ENCODE results near the gene IRF2. TPM values are rescaled to one million over a fixed set of nuclear protein-coding genes. Genes with fewer than 3 reads are reported as not detected.
A peak's percentile ranks its signal among the peaks of the same experiment; 100 is the strongest.

The IRF2 gene
- total RNA-seq, 1 donor, result 24.5 TPM

- DNase-seq (ENCODE audit: low read depth in 2 of 3, low spot score in 2 of 3), result peak in 1 of 3 donors; percentile 56
These were observed 729 bp upstream of the IRF2 start for GRCh38 chr4:184475096-184475461.

- DNase-seq (ENCODE audit: low read depth in 2 of 3, low spot score in 2 of 3), result peak in 2 of 3 donors; percentile 21 to 47
These were observed 669 bp downstream of the IRF2 start for GRCh38 chr4:184473499-184474262.

GRCh38 chr4:184472614-184473498, 1.5 kb downstream of the IRF2 start:
- DNase-seq (ENCODE audit: low read depth in 2 of 3, low spot score in 2 of 3), result peak in 2 of 3 donors; percentile 58 to 61

GRCh38 chr4:184471881-184472613, 2.3 kb downstream of the IRF2 start:
- DNase-seq (ENCODE audit: low read depth in 2 of 3, low spot score in 2 of 3), result peak in 1 of 3 donors; percentile 29

- DNase-seq (ENCODE audit: low read depth in 2 of 3, low spot score in 2 of 3), result no peak
These were observed 3.6 kb downstream of the IRF2 start for GRCh38 chr4:184470785-184471110.

- DNase-seq (ENCODE audit: low read depth in 2 of 3, low spot score in 2 of 3), result no peak
These were observed 7.7 kb downstream of the IRF2 start for GRCh38 chr4:184466634-184467033.

- no peak for DNase-seq (ENCODE audit: low read depth in 2 of 3, low spot score in 2 of 3)
These were observed 9.4 kb downstream of the IRF2 start for GRCh38 chr4:184464759-184465454.

GRCh38 chr4:184463856-184464255, 10.5 kb downstream of the IRF2 start:
- no peak for DNase-seq (ENCODE audit: low read depth in 2 of 3, low spot score in 2 of 3)

GRCh38 chr4:184463158-184463557, 11.2 kb downstream of the IRF2 start:
- DNase-seq (ENCODE audit: low read depth in 2 of 3, low spot score in 2 of 3), result no peak

GRCh38 chr4:184462724-184463123, 11.6 kb downstream of the IRF2 start:
- DNase-seq (ENCODE audit: low read depth in 2 of 3, low spot score in 2 of 3), result no peak

- no peak for DNase-seq (ENCODE audit: low read depth in 2 of 3, low spot score in 2 of 3)
These were observed 12.5 kb downstream of the IRF2 start for GRCh38 chr4:184461711-184462441.

GRCh38 chr4:184460499-184461285, 13.7 kb downstream of the IRF2 start:
- peak in 2 of 3 donors; percentile 37 to 38 for DNase-seq (ENCODE audit: low read depth in 2 of 3, low spot score in 2 of 3)

- DNase-seq (ENCODE audit: low read depth in 2 of 3, low spot score in 2 of 3), result no peak
These were observed 14.9 kb downstream of the IRF2 start for GRCh38 chr4:184459413-184459812.

GRCh38 chr4:184457535-184458249, 16.7 kb downstream of the IRF2 start:
- no peak for DNase-seq (ENCODE audit: low read depth in 2 of 3, low spot score in 2 of 3)

GRCh38 chr4:184456337-184456736, 18.0 kb downstream of the IRF2 start:
- DNase-seq (ENCODE audit: low read depth in 2 of 3, low spot score in 2 of 3), result no peak

- DNase-seq (ENCODE audit: low read depth in 2 of 3, low spot score in 2 of 3), result no peak
These were observed 19.1 kb downstream of the IRF2 start for GRCh38 chr4:184455299-184455698.

- DNase-seq (ENCODE audit: low read depth in 2 of 3, low spot score in 2 of 3), result peak in 2 of 3 donors; percentile 45 to 65
These were observed 20.8 kb downstream of the IRF2 start for GRCh38 chr4:184453365-184454160.

GRCh38 chr4:184452740-184453139, 21.6 kb downstream of the IRF2 start:
- no peak for DNase-seq (ENCODE audit: low read depth in 2 of 3, low spot score in 2 of 3)

Measured in hematopoietic multipotent progenitor cell (in vitro differentiated cells).